Aorta (tissue), 5 donors: ENCODE data around the gene ZDHHC21. TPM values are rescaled to one million over a fixed set of nuclear protein-coding genes. Genes with fewer than 3 reads are reported as not detected.

Experiments
- ATAC-seq: fragments of 200-7000 bp; cut with Tn5 transposase; one replicate; pipeline ENCODE4 v1.9.1; 2022; ENCODE audit warnings: moderate library complexity; ENCODE audit not compliant: low FRiP score
- DNase-seq, 2 donors: peaks; one replicate each; pipeline ENCODE4 v3.0.0-alpha.2; 2020
- H3K27ac ChIP-seq, 2 donors: one replicate each; pipeline ENCODE4 v1.5.1; 2013; ENCODE audit warnings: low read length in 2 of 2, mild to moderate bottlenecking in 2 of 2, moderate library complexity in 2 of 2, control low read depth in 1 of 2, inconsistent platforms in 1 of 2, low read depth in 1 of 2
- H3K27me3 ChIP-seq, 2 donors: one replicate each; pipeline ENCODE4 v1.6.1; 2013; ENCODE audit warnings: control low read depth in 1 of 2, low read length in 1 of 2, mild to moderate bottlenecking in 1 of 2, moderate library complexity in 1 of 2; ENCODE audit not compliant: insufficient read depth in 2 of 2, control insufficient read depth in 1 of 2
- H3K36me3 ChIP-seq, 2 donors: one replicate each; pipeline ENCODE4 v1.6.1; 2013; ENCODE audit warnings: control low read depth in 1 of 2, low read length in 1 of 2, mild to moderate bottlenecking in 1 of 2; ENCODE audit not compliant: insufficient read depth in 2 of 2, control insufficient read depth in 1 of 2
- H3K4me1 ChIP-seq, 2 donors: one replicate each; pipeline ENCODE4 v1.6.1; 2013; ENCODE audit warnings: low read length in 2 of 2, control low read depth in 1 of 2, mild to moderate bottlenecking in 1 of 2, moderate library complexity in 1 of 2; ENCODE audit not compliant: insufficient read depth in 2 of 2, control insufficient read depth in 1 of 2
- H3K4me3 ChIP-seq, 2 donors: one replicate each; pipeline ENCODE4 v1.5.1; 2013; ENCODE audit warnings: low read length in 2 of 2, control low read depth in 1 of 2, mild to moderate bottlenecking in 1 of 2
- H3K9me3 ChIP-seq: one replicate; pipeline ENCODE4 v1.6.1; 2013; ENCODE audit warnings: mild to moderate bottlenecking, low read length; ENCODE audit not compliant: control insufficient read depth
- WGBS, 2 donors: extraction: QIAGEN DNeasy Blood & Tissue Kit; methylation state at CpG; one replicate each; pipeline ENCODE4 v1.1.7; 2013; 5-methylcytosine and 5-hydroxymethylcytosine counted together
- intact Hi-C, 2 donors: fragments of 100-400 bp; cut with DNase I; formaldehyde crosslinking; loops; one replicate each; pipeline versions ENCODE4 v1.14.2 to v1.15.0; 2022
- polyA plus RNA-seq, 2 donors: library from polyadenylated mRNA; stranded (reverse); fragments of 200-250 nt; gene quantifications; one replicate each; pipeline ENCODE4 v1.2.3, GENCODE V29; 2013
- total RNA-seq, 2 donors: library from RNA; stranded (reverse); fragmentation: NEBNext Ultra II Directional; extraction: Animal tissue kit (Norgen Biotek cat#: 25700); gene quantifications; one replicate each; pipeline ENCODE4 v1.2.1, GENCODE V29; 2021
- donor health status: healthy with polysubstance abuse.
- donor health status: Bipolar disorder and iron deficiency.
- donor health status: DM: no; HTN: no; CAD: no.
- donor health status: DM: no; HTN: no; CAD: no.
- donor health status: DM: yes; HTN: yes; CAD: no.

ZDHHC21 gene
- total and polyA plus RNA-seq, 4 donors, result 2.3 to 17.7 (median 10.7) TPM

DNA sequence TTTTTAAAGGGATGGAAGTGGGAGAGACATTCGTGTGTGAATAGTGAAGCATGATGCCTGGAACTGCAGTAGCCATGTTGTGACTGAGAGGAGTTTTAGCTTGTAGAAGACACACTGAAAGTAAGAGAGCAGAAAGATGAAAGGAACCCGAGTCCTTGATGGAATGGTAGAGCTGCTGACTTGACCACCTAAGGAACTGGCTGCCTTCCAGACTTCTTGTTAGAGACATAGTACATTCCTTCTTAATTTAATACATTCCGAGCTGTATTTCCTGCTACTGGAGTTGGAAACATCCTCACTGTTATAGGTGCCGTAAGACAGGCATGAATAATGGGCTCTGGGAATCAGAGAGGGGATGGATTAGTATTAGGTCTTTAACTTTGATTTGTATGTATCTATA is 21.9 kb upstream of the ZDHHC21 start:
- Histone ChIP-seq H3K36me3 (no peaks in the 10 kb centered on the region), H3K4me3 (no peak overlapping the region), H3K27ac (no peak overlapping the region), H3K9me3 (peaks cover 2% of the 10 kb centered on the region), H3K27me3 (no peaks in the 10 kb centered on the region), H3K4me1 (no peaks in the 10 kb centered on the region)
- DNase-seq, result no peak
- WGBS, 2 donors, result 76 to 79% methylated on average over 4 of the region's 4 CpGs
- ATAC-seq, result no peak
- intact Hi-C loops, result no loop called here

DNA sequence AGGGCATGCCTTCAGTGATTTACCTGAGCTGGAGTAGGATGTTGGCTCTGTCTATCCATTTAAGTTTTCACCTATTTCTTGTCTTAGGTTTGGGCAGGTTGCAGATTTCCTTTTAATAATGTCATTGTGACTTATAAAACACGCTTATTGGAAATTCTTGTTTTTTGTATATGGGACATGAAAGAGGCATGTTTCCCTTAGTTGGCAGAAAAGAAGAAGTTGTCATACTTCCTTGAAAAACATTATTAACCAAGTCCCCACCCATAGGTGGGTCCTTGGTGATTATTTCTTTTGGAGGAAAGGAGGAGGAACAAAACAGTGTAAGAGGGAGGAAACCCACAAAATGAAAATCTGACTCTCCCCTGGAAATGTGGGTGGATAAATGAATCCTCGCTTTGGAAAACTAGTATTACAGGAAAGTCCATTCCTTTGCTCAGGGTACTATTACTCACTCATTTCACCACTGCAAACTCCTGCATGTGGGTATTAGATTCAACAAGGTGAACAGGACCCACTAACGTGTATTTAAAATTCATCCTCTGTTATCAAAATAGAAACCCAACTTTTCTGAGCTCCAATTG is 20.0 kb upstream of the ZDHHC21 start:
- intact Hi-C loops, result no loop called here
- no peaks in the 10 kb centered on the region for H3K36me3 ChIP-seq
- H3K4me1 ChIP-seq, result no peaks in the 10 kb centered on the region
- 87% methylated on average over 3 of the region's 3 CpGs for WGBS, 2 donors
- H3K4me3 ChIP-seq, result no peak overlapping the region
- no peaks in the 10 kb centered on the region for H3K9me3 ChIP-seq
- no peak for ATAC-seq
- H3K27me3 ChIP-seq, result no peaks in the 10 kb centered on the region
- no peak overlapping the region for H3K27ac ChIP-seq
- no peak for DNase-seq

DNA sequence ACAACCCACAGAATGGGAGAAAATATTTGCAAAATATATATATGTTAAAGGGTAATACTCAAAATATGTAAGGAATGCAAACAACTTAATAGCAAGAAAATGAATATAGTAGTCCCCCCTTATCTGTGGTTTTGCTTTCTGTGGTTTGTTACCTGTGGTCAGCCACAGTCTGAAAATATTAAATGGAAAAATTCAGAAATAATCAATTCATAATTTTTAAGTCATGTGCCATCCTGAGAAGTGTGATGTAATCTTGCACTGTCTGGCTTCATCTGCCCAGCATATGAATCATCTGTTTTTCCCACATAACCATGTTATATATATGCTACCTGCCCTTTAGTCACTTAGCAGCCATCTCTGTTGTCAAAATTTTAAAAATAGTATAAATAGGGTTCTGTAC is 17.6 kb upstream of the ZDHHC21 start:
- intact Hi-C loops, result no loop called here
- no peaks in the 10 kb centered on the region for H3K9me3 ChIP-seq
- no peak overlapping the region for H3K27ac ChIP-seq
- DNase-seq (no peak), ATAC-seq (no peak)
- no peak overlapping the region for H3K4me3 ChIP-seq
- no peaks in the 10 kb centered on the region for H3K27me3 ChIP-seq
- H3K36me3 ChIP-seq, result no peaks in the 10 kb centered on the region
- H3K4me1 ChIP-seq, result no peaks in the 10 kb centered on the region

DNA sequence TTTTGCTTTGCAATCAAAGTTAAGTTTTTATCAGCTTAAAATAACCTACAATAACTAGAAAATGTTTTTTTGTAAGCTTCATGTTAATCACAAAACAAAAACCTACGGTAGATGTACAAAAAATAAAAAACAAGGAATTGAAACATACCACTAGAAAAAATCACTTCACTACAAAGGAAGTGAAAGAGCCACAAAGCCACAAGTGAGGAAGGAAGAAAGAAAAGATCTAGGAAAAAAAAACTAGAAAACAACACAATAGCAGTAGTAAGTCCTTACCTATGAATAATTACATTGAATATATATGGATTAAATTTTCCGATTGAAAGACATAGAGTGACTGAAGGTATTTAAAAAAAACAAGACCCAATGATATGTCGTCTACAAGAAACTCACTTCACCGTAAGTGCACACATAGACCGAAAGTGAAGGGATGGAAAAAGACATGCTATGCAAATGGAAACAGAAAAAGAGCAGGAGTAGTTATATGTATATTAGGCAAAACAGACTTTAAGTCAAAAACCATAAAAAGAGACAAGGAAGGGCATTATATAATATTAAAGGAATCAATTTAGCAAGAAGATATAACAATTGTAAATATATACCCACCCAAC is 13.4 kb upstream of the ZDHHC21 start:
- Histone ChIP-seq H3K27me3 (no peaks in the 10 kb centered on the region), H3K4me1 (no peaks in the 10 kb centered on the region), H3K9me3 (peaks cover 2% of the 10 kb centered on the region), H3K36me3 (peaks cover 0 to 4% of the 10 kb centered on the region in 2 donors), H3K4me3 (no peak overlapping the region), H3K27ac (no peak overlapping the region)
- intact Hi-C loops, result no loop called here
- ATAC-seq (no peak), DNase-seq (no peak)
- WGBS, 2 donors, result 91 to 93% methylated on average over 5 of the region's 5 CpGs

DNA sequence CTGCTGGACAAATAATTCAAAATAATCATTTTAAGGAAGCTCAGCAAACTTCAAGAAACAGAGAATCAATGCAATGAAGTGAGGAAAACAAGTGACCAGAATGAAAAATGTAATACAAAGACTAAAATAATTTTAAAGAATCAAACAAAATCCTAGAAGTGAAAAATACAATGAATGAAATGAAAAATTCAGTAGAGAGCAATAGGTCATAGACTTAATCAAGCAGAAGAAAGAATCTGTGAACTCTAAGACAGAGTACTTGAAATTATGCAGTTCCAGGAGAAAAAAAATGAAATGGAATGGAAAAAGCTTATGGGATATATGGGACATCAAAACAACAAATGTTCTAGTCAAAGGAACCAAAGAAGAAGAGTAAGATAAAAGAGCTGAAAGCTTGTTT is 11.8 kb upstream of the ZDHHC21 start:
- no peaks in the 10 kb centered on the region for H3K4me1 ChIP-seq
- no peak overlapping the region for H3K4me3 ChIP-seq
- no peak overlapping the region for H3K27ac ChIP-seq
- H3K9me3 ChIP-seq, result peaks cover 2% of the 10 kb centered on the region
- peaks cover 0 to 1% of the 10 kb centered on the region in 2 donors for H3K27me3 ChIP-seq
- DNase-seq (no peak), ATAC-seq (no peak)
- intact Hi-C loops, result no loop called here
- peaks cover 0 to 4% of the 10 kb centered on the region in 2 donors for H3K36me3 ChIP-seq

DNA sequence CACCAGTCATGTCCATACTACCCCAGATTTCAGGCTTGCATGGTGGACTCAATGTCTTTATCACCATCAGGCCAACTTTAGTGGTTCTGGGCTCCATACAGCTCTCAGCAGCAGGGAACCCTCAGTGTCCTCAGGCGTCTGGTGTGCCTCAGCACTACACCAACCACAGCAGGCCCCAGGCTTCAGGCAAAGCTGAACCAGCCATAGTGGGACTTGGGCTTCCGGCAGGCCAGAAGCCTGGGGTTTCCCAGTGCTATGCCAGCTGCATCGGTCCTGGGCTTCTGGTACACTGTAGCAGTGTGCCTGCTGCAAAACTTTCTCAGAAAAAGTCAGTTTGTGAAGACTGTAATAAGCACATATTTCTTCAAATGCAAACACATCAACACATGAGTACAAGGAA is 11.0 kb upstream of the ZDHHC21 start:
- Histone ChIP-seq H3K4me3 (no peak overlapping the region), H3K36me3 (peaks cover 0 to 4% of the 10 kb centered on the region in 2 donors), H3K4me1 (no peaks in the 10 kb centered on the region), H3K27me3 (peaks cover 0 to 1% of the 10 kb centered on the region in 2 donors), H3K27ac (no peak overlapping the region), H3K9me3 (peaks cover 2% of the 10 kb centered on the region)
- DNase-seq, result no peak
- WGBS, 2 donors, result 89 to 92% methylated on average over 3 of the region's 3 CpGs
- intact Hi-C loops, result no loop called here
- ATAC-seq, result no peak

DNA sequence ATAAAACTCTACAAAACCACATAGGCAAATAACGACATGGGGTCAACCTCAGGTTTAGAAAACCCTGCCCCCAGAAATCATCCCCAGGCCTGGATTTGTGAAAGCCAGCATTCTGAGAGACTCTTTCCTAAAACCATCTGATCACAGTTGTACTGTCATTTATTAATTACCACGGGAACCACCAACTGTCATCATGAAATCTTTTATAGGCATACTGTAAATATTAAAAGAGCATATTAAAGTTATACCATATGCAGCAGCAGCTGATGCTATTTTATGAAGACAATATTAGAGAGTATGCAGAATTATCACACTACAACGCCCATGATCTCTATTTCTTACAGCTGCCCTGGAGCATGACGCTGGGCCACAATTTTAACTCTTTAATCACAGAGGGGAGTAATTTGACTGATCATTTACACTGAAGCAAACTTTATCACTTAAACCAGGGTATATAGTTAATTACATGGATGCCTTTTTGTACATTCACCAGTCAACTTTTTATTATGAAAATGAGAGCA is 9.0 kb upstream of the ZDHHC21 start:
- Histone ChIP-seq H3K36me3 (peaks cover 0 to 4% of the 10 kb centered on the region in 2 donors), H3K9me3 (peaks cover 2% of the 10 kb centered on the region), H3K4me3 (no peak overlapping the region), H3K27ac (no peak overlapping the region), H3K27me3 (peaks cover 0 to 1% of the 10 kb centered on the region in 2 donors), H3K4me1 (no peaks in the 10 kb centered on the region)
- ATAC-seq (no peak), DNase-seq (no peak)
- 57 to 59% methylated on average over 4 of the region's 4 CpGs for WGBS, 2 donors
- intact Hi-C loops, result no loop called here

DNA sequence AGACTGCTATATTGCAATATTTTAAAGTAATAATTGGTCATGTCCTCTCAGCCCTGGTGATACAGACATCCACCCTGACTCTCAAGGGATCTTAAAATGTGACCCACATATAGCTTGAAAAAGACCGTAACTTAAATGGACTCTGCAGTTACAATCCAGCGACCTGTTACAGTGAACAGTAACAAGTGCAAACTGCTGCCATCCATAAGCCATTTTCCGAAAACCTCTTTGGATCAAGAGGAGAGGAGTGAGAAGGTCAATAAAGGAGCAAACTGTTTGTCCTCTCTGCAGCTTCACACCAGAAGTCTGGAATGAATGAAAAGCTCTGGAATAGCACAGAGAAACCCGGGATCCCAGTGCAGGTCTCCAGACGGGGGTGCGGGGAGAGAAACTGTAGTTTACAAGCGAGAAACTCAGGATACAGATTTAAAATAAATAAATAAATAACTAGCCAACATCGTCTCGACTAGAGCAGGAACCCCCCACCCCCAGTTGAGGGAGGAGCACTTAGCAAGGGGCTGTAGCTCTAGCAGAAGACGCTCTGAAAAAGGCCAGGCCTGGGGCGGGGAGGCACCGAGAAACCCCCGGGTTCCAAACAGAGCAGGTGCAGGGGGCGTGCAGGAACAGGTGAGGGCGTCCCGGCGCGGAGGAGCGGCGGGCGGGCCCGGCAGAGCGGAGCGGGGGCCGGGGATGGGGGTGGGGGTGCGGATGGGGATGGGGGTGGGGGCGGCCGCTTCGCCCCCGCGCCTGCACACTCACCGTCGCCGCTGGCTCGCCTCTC is 572 bp downstream of the ZDHHC21 start:
- peak; percentile 42 to 67 for DNase-seq
- no peaks in the 10 kb centered on the region for H3K9me3 ChIP-seq
- ATAC-seq, result peak; percentile 44
- 1% methylated on average over 10 to 35 of the region's 35 CpGs for WGBS, 2 donors
- no peak overlapping the region for H3K27ac ChIP-seq
- peaks cover 0 to 4% of the 10 kb centered on the region in 2 donors for H3K4me1 ChIP-seq
- intact Hi-C loops, result no loop called here
- peak overlapping the region; percentile 54 to 96 for H3K4me3 ChIP-seq
- H3K27me3 ChIP-seq, result no peaks in the 10 kb centered on the region
- H3K36me3 ChIP-seq, result no peaks in the 10 kb centered on the region
